ENCODE data around the gene ATP2C2.

- TF ChIP-seq CTCF (IDR thresholded peaks at IDR 0.05) = no peak
- TF ChIP-seq EZH2 (IDR thresholded peaks at IDR 0.05) = no peak
Observed at GRCh38 chr16:84410361-84411138, 42.2 kb downstream of the ATP2C2 start.

All from neural progenitor cell (in vitro differentiated cells).